Measurements from ENCODE around the gene ELOVL5.
"Not testable (repeated sequence)": the region's sequence is repeated elsewhere in the genome, so short reads cannot be mapped to it uniquely, and the experiment has no call there.

The ELOVL5 gene

DNA sequence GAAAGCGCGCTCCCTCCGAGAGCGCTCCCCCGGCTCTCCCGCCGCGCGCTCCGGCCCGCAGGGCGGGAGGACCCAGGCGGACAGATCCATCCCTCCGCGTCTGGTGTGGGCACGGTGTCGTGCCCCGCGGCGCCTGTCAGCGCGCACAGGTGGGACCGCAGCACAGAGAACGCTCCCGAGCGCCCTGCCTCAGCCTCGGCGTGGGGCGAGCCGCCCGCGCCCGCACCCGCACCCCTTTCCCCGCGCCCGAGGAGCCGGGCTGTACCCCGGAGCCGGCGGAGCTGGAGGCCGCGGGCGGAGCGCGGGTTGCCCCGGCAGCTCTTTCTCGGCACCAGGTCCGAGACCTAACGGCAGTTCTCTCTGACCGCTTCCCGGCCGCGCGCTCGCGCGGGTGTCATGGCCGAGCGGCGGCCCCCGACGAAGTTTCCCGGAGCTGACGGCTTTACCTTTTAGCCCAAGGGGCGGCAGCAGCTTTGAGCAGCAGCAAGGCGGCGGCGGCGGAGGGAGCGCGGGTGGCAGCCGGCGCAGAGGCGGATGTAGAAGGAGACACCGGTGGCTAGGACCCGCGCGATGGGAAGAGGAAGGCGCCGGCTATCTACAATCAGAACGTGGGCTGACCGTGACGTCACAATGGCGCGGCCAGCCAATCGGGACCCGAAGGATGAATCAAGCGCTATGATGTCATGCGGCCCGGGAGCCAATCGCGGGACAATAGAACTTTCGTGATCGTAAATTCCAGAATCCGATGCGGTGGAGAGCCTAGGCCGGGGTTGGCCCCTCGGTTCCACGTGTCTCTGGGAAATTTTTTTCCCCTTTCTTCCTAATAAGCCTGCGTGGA lies at the start of gene ELOVL5:
TSS of gene ELOVL5 (minus strand) at position 580 of the 838 bp plus-strand sequence. CDS start 53,251 bp downstream, outside the sequence.
- peak; percentile 98 for DNase-seq

DNA sequence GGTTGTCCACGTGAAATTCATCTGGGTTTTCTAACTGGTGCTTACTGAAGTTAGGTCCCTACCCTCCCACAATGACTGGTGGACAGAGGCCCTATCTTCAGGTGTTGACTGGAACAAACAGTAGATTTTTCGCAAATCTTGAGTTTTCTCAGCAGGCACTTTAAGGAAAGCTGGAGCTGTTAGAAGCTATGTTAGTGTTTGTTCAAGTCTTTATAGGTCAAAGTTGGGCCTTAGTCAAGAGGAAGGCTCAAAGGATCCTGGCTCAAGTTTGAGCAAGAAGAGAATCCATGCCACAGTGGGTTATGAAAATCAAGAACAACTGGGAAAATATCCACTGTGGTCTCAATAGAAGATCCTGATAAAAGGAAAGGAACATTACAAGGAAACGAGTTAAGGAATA lies 48.5 kb upstream of the ELOVL5 start:
- DNase-seq = no peak

DNA sequence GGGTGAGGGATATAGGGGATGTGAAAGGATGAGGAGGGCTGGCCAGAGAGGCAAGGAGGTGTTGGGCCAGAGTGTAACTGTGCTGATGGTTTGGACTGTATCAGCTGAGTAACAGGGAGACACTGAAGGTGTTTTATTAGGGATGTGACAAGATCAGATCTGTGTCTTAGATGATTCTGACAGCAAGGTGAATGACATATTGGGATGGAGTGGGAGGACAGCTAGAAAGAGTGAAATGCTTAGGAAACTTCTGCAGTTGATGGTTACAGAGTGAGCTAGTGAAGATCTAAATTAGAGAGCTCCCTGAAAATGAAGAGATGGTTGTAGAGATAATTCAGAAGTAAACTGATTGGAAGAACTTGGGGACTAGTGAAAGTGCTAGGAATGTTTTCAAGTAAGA lies 47.2 kb upstream of the ELOVL5 start:
- no peak for DNase-seq

DNA sequence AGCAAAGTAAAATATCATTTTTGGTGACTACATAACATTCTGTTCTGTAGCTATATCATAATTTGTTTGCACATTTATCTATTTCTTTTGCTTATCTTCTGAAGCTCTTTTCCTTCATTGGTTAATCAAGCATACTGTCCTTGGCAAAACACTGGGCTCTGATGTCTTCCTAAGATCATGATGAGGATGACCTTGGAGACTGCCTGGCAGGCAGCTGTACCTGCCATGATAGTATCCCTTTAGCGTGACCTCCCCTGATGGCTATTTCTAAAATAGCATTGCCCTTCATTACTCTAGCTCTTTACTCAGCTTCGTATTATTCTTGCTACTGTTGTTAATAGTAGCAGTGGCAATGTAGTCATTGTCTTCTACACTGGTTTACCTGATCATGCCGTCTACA lies 46.0 kb upstream of the ELOVL5 start:
- DNase-seq = no peak

DNA sequence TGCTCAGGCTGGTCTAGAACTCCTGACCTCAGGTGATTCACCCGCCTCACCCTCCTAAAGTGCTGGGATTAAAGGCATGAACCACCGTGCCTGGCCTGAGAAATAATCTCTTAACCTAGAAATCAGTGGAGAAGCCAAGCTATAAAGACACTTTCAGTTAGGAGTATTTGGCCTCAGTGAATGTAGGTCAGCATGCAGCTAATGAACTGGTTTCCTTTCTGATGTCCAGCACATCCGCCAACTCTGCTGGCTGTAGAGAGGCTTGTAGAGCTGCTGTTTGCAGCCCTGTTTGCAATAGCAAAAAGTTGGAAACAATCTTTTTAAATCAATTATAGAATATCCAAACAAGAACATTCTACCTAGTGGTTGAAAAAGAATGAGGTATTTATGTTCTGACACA lies 42.4 kb upstream of the ELOVL5 start:
- no peak for DNase-seq

- no peak for DNase-seq
Measured at GRCh38 chr6:53390010-53390409, 41.3 kb upstream of the ELOVL5 start.

DNA sequence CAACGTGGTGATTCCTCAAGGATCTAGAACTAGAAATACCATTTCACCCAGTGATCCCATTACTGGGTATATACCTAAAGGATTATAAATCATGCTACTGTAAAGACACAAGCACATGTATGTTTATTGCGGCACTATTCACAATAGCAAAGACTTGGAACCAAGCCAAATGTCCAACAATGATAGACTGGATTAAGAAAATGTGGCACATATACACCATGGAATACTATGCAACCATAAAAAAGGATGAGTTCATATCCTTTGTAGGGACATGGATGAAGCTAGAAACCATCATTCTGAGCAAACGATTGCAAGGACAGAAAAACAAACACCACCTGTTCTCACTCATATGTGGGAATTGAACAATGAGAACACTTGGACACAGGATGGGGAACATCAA lies 39.9 kb upstream of the ELOVL5 start:
- DNase-seq = not testable (repeated sequence)

DNA sequence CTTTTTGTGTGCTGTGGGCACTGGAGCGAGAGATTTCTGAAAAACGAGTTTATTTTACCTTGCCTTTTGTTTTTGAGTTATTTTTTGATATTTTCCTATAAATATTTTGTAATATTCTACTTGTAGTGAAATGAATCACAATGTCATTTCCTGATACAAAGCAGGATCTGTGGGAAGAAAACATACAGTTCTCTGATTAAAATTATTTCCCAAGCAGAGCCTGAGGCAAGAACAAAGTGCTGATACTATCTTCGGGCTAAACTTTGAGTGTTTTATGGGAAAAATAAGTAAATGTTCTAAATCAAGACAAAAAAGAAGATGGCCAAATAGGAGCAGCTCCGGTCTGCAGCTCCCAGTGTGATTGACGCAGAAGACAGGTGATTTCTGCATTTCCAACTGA lies 33.7 kb upstream of the ELOVL5 start:
- DNase-seq = no peak

DNA sequence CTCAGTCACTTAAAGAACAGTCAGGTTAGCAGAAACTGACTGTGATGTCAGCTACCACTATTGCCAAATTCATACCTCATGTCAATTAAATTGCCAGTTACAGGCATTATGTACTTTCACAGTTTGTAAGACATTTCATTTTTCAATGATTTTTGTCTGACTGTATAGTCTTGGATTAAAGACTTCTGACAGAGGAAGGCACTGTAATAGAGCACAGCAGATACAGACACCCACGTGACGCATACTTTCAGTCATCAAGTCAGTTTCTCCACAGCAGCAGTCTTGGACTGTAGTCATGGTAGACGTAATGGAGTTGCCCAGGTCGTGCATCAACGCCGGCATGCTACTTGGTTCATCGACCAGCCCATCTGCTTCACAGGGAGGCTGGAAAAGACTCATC lies 29.5 kb upstream of the ELOVL5 start:
- DNase-seq = no peak

- DNase-seq = no peak
Measured at GRCh38 chr6:53377793-53378192, 29.0 kb upstream of the ELOVL5 start.

- no peak for DNase-seq
Measured at GRCh38 chr6:53377289-53377688, 28.5 kb upstream of the ELOVL5 start.

DNA sequence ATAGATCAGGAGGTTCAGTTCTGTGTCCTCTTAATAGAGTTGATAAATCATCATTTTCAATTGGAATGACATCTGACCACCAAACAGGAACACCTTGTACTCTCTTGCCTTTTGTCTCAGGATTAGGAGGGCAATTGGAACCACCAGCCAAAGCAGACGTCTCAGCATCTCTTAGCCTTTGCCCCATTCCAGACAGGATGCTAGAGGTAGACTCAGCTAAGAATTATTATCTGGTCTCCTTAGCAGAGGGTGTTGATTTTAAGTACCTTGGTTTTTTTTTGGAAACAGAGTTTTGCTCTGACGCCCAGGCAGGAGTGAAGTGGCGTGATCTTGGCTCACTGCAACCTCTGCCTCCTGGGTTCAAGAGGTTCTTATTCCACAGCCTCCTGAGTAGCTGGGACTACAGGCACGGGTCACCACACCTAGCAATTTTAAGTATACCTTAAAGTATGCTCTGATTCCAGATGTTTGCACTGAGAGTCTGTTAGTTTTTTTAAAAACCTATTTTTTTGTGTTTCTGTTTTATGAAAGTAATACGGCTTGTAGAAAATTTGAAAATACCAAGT lies 28.0 kb upstream of the ELOVL5 start:
- DNase-seq = no peak

DNA sequence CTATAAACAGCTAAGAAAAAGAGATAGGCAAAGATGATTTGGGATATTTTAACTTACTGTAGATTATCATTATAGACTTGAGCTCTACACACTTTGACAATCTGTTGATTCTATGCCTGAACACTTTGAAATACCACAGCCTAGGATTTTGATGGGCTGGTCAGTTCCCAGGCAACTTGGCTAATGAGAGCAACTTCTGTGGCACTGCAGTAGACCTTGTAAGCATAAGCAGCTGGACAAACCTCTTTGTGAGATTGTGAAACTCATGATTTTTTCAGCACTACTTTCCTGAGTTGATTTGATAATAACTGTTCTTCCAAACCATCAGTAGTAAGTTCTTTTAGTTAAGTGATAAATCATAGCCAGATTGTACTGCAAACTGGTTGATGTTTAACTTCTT lies 27.1 kb upstream of the ELOVL5 start:
- no peak for DNase-seq

GRCh38 chr6:53373638-53374037 lies 24.9 kb upstream of the ELOVL5 start:
- no peak for DNase-seq

- DNase-seq = no peak
Measured at GRCh38 chr6:53369876-53370515, 21.2 kb upstream of the ELOVL5 start.

DNA sequence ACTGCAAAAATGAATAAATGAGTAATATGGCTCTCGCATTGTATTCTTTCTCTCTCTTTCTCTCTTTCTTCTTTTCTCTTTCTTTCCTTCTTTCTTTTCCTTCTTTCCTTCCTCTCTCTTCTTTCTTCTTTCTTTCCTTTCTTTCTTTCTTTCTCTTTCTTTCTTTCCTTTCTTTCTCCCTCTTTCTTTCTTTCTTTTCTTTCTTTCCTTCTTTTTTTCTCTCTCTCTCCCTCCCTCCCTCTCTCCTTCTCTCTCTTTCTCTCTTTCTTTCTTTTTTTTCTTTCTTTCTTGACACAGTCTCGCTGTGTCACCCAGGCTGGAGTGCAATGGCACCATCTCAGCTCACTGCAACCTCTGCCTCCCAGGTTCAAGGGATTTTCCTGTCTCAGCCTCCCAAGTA lies 20.3 kb upstream of the ELOVL5 start:
- DNase-seq = no peak

GRCh38 chr6:53366128-53366641 lies 17.4 kb upstream of the ELOVL5 start:
- no peak for DNase-seq

GRCh38 chr6:53363341-53364079 lies 14.8 kb upstream of the ELOVL5 start:
- DNase-seq = no peak

DNA sequence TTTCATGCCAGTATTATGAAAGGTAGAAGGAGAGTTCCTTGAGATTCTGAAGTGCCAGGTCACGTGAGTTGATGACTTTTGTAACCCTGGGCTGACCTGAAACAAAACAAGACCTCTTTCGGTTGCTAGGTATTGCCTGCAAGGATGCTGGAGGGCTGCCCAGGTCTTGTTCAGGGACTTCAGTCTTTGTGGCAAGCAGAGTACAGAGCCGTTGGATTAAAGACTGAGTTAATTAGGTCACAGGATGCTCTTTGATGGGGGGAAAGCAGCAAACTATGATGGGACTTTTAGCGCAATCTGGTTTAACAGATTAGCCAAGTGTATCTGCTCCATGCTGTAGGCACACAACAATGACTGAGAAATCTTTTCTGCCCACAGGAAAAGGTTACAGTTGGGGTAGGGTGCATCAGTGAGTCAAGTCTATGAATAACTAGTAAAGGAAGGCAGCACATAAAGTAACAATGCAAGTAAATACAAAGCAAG lies 12.8 kb upstream of the ELOVL5 start:
- DNase-seq = peak; percentile 47

DNA sequence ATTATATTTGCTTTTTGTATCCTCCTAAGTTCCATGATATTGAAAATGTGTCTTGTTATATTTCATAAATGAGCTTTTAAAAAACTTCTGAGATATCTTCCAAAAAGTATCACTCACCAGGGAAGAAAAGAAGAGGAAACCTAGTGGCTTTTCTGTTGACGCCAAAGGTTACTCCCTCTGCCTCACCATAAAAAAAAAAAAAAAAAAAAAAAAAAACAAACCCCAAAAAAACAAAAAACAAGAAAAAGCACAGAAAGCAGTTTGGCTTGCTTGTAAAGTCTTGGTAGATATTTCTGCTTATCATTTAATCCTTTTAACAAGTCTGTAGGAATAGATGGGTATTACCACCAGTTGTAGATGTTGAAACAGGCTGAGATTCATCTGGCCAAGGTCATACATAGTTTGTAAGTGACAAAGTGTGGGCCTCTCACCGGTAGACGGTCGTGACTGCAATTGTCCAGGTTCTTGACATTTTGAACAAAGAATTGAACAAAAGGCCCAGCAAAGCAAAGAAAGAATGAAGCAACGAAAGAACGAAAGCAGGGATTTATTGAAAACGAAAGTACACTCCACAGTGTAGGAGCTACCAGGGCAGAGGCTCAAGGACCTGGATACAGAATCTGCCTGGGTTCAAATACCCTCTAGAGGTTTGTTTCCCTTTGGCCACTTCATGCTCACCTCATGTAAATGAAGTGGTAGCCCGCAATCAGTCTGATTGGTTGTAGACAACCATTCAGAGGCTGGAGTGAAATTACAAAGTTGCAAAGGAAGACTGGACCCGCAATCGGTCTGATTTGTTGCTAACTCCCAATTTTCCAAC lies 11.6 kb upstream of the ELOVL5 start:
- DNase-seq = no peak

- DNase-seq = no peak
Measured at GRCh38 chr6:53359843-53360092, 11.0 kb upstream of the ELOVL5 start.

- peak; percentile 93 for DNase-seq
Measured at GRCh38 chr6:53359095-53359842, 10.5 kb upstream of the ELOVL5 start.
